Hindlimb muscle (tissue), 1 donor: ENCODE measurements around the gene DISP3. TPM values are rescaled to one million over a fixed set of nuclear protein-coding genes. Genes with fewer than 3 reads are reported as not detected.
"Not testable (repeated sequence)": the region's sequence is repeated elsewhere in the genome, so short reads cannot be mapped to it uniquely, and the experiment has no call there.

Source experiments
- DNase-seq: peaks from one replicate; pipeline ENCODE4 v3.0.0-alpha.2; 2013
- polyA plus RNA-seq: library from polyadenylated mRNA; unstranded; fragments of 120-200 nt; gene quantifications from one replicate; pipeline ENCODE4 v1.2.1, GENCODE V29; 2013; ENCODE audit not compliant: insufficient read length

DISP3 gene
- polyA plus RNA-seq, 1 donor, result 0.30 TPM

DNA sequence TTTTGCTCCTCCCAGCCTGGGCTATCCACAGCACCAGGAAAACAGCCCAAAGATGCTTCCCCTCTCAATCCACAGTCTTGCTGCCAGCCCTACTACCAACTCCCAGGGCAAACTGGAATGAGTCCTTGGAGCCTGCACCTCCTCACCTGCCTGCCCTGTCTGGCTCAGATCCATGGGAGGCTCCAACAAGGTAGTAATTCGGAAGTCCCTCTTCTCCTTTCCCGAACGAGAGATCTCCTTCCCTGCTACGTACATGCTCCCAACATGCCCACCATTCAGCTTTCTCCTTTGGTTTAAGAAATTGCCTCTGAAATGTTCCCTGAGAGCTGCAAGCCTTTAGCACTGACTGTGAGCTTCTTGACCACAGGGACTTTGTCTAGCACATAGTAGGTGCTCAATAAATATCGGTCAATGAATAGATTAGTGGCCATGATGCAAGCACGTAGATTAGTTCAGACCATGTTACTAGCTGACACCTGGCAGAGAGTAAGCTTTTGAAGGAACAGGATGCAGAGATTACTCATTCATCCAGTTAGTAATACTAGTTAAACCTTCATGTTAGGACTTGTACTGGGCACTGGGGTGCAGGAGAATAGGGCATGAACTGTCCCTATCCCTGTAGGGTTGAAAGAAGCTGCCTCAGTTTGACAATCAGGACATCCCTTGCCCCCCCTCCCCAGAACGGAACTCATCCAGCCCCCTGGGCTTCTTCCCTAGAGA, 80.1 kb downstream of the DISP3 start:
- DNase-seq, result no peak

DNA sequence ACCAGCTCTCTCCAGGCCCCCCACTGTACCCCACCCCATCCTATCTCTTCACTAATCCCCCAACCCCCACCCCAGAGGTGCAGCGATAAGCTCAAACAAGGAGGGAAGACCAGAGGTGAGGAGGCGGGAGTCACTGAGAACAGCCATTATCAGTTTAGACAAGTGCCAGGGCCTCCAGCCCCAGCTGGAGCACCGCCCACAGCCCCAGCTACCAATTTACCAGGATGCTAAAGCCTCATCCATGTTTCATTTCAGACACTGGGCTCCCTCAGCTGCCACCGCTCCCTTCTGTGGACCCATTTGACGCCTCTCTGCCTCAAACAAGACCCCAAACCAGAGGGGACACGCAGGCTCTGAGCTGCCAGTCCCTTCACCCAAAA, 80.6 kb downstream of the DISP3 start:
- DNase-seq, result no peak

DNA sequence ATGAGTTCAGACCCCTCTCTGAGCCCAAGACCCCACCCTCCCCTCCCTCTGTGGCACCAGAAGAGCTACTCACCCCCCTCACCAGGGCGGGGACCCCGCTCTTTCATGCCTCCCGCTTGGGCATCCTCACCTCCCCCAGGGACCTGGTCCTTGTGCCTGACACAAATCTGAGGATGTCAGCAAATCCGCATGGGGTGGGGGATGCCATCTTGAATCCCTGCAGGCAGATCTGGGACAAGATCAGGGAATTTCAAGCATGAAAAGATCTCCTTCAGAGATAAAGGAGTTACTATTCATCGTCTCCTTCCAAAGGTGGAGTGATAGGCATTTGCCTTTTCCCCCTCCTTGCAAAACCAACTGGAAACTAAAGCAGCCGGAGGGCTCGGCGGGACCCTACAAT, 81.1 kb downstream of the DISP3 start:
- DNase-seq, result no peak

DNA sequence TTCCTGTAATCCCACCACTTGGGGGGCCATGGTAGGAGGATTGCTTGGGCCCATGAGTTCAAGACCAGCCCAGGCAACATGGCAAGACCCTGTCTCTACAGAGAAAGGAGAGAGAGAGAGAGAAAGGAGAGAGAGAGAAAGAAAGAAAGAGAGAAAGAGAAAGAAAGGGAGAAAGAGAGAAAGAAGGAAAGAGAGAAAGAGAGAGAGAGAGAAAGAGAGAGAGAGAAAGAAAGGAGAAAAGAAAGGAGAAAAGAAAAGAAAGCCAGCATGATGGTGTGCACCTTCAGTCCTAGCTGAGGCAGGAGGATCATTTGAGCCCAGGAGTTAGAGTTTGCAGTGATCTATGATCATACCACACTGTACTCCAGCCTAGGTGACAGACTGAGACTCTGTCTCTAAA, 82.8 kb downstream of the DISP3 start:
- DNase-seq, result no peak

DNA sequence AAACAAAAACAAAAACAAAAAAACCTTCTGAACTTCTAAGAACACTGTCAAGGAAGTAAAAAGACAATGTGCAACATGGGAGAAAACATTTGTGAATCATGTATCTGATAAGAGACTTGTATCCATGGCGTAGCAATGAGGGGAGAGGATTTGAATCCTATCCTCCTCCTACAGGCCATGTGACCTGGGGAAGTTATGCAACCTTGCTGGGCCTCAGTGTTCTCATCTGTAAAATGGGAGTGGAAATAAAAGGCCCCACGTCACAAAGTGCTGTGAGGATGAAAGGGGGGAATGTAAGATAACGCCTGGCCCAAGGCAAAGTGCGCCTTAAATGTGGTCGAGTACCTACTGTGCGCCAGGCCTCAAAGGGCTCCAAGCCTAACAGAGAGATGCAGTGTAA, 83.7 kb downstream of the DISP3 start:
- DNase-seq, result no peak

DNA sequence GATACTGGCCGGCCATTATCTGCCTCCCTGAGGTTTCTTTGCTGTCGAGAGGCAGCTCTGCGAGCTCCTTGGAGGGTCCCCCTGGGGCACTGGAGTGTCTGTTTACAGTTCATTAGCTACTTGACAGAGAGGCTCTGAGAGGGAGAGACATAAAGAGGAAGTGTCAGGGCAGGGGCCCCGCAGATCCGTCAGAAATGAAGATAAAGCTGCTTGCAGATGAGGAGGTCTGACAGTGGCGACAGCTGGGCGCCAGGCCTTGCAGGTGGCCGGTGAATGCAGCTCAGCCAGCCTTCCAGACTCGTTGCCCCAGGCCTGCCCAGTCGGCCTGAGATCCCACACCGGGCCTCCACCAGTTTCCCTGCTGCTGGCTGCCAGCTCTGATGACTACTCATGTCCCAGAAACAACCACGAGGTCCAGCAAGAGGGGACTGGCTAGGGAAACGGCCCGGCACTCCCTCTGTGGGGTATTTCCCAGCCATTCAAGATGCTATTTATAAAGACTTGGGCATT, 84.7 kb downstream of the DISP3 start:
- DNase-seq, result no peak

DNA sequence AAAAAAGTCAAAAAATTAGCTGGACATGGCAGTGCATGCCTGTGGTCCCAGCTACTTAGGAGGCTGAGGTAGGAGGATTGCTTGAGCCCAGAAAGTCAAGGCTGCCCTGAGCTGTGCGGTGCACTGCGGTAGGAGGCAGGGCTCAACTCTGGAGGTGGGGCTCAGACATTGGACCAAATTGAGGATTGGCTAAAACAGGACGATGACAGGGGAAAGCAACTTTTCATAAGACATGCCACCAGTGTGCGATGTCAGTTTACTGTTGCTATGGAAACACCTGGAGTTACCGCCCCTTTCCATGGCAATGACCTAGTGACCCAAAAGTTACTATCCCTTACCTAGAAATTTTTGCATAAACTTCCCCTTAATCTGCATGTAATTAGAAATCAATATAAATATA, 85.3 kb downstream of the DISP3 start:
- DNase-seq, result no peak

DNA sequence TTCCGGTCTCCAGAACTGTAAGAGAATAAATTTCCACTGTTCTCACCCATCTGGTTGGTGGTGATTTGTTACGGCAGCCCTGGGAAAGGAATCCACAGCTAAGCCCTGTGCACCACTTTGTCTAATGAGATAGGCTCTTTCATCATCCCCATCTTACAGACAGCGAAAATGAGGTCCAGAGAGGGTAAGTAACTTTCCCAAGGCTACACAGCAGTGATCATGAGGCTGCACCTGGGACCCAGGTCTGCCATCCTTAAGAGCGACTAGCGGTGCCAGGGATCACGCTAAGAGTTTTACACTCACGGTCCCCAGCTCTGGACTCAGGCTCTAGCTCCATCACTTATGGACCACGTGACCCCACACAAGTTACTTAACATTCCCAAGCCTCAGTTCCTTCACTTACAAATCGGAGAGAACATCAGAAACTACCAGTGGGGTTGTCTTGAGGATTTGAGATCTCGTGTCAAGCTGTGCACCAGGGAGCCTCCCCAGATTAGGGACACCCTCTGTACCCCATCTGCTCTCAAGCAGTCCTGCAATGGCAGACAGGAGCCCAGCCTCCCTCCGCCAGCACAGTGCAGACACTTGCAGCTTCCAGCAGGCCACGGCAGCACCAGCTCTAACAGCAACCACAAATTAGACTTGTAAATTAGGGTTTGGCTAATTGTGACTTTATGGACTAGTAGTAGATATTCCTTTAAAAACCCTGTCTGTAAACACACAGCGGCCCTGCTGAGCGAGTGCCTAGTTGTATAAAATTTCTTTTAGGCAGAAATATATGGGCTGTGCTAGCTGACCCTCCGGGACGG, 87.3 kb downstream of the DISP3 start:
- no peak for DNase-seq

DNA sequence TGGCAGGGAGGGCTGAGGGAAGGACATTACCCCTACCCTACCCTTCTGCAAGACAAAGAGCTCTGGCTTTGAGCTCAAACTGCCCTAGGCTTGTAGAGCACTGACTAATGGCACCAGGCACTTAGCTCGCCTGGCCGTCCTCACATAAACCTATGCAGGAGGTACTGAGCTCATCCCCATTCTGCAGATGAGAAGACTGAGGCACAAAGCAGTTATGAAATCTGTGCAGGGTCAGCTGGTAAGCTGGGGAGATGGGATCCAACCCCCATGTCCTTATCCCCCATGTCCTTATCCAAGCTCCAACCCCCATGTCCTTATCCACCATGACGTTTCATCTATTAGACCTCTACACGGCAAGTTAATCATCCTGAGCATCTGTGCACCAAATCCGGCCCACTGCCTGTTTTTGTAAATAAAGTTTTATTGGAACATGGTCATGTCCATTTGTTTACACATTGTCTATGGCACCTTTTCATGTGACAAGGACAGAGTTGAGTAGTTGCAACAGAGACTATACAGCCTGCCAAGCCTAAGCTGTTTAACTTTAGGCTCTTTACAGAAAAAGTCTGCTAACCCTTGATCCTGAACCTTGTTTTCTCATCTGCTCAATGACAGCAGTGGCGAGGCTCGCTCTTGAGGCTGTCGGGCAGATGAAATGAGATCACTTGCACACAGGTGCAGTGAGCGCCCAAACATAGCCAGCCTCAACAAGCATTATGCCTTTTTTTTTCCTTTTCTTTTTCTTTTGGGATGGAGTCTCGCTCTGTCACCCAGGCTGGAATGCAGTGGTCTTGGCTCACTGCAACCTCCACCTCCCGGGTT, 88.5 kb downstream of the DISP3 start:
- no peak for DNase-seq

DNA sequence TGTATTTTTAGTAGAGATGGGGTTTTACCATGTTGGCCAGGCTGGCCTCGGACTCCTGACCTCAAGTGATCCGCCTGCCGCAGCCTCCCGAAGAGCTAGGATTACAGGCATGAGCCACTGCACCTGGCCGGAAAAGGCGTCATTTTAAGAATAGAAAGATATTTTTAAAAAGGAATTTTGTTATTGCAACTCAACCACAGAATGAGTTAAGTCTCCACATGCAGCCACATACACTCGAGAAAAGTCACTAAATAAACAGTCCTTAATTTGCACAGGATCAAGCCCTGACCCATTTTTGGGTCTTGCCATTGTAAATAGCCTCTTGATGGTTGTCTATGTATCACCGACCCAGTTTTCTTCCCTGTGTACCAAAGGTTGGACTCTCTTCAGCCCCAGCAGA, 89.7 kb downstream of the DISP3 start:
- no peak for DNase-seq

DNA sequence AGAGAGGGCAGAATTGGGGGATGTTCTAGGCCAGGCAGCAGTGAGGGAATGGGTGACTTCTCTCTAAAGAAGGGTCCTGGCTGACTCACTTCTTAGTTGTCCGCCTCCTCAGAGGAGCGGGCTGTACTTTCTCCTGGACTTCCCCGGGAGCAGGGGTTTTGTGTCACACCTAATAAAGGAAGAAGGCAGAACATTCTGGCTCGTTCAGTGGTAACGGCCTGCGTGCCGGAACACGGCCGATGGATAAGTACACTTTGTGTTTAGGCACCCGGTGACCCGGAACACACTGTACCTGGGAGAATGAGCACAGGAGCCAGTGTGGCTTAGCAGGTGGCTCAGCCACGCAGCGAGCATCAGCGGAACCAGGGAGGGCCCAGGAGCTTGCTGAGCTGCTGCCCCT, 90.6 kb downstream of the DISP3 start:
- no peak for DNase-seq

DNA sequence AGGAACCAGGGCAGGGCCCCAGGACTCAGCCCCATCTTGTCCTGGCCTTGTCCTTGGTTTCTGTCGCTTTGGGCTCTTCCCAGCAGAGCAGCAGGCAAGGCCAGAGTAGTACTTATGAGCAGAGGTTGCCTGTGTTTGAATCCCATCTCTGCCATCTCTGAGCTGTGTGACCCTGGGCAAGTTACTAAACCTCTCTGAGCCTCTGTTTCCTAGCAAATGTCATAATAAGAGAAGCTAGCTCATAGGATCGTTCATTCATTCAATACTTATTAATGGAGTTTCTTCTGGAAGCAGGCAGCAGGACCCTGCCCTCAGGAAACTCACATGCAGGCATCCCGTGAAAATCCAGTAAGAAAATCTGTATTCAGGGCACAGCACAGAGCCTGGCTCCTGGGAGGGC, 91.0 kb downstream of the DISP3 start:
- no peak for DNase-seq

DNA sequence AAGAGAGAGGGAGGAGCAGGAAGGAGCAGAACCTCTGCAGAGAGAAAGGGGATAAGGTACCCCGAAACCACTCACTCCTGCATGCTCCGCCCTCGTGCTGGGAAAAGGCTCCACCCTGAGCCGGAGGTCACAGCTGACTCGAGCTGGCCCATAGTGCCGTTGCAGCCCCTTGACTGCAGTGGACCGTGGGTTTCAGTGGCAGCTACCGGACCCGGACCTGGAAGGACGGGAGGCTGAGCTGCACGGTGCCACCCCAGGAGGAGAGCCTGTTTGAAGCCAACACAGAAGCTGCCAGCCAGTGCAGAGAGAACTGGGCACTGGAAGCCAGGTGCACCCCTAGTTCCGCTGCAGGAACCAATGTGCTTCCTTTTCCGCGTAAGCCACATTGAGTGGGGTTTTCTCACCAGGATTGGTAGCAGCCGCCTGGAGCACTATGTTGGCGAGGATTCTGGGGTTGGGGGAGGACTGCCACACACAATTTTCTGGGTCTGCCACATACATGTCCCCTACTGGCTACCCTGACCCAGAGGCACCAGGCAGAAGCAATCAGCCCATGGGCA, 91.9 kb downstream of the DISP3 start:
- DNase-seq, result no peak

DNA sequence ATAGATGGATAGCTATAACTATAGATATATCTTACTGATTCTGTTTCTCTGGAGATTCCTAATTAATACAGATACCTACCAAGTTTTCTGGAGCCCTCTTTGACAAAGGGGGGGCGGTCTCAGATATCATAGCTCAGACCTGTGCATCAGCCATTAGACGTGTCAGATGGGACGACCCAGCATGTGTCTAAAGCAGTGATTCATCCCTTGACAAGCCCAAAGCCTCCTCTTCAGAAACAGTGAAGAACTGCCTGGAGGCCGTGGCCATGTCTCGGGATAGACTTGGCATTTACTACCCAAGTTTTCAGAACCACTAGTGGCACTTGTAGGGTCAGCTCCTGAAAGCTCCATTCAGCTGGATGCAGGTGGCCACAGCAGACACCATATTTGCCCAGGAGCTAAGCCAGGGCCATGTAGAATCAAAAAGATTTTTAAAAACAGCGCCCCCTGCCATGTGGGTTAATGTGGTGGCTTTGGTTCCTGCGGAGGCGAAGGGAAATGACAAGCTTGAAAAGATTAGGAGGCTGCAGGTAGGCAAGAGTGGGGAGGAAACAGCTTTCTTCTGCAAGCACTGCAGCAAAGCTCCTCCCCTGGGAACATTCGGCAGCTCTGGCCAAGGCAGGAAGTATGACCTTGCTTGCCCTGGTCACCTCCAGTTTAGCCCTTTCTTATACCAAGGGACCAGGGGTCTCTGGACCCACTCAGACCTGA, 93.1 kb downstream of the DISP3 start:
- no peak for DNase-seq

DNA sequence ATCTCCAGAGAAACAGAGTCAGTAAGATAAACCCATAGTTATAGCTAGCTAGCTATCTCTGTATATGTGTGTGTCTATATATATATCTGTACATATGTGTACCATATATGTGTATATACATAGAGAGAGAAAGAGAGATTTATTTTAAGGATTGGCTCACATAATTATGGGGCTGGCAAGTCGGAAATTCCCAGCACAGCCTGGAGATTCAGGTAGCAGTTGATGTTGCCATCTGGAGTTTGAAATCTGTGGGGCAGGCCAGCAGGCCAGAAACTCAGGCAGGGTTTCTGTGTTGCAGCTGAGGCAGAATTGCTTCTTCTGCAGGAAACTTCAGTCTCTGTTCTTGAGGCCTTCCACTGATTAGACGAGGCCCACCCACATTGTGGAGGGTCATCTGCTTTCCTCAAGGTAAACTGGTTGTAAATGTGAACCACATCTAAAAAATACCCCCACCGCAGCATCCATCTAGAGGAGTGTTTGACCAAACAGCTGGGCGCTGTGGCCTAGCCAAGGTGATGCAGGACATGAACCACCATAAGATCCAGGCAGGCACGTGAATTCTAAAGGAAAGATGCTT, 94.2 kb downstream of the DISP3 start:
- no peak for DNase-seq

DNA sequence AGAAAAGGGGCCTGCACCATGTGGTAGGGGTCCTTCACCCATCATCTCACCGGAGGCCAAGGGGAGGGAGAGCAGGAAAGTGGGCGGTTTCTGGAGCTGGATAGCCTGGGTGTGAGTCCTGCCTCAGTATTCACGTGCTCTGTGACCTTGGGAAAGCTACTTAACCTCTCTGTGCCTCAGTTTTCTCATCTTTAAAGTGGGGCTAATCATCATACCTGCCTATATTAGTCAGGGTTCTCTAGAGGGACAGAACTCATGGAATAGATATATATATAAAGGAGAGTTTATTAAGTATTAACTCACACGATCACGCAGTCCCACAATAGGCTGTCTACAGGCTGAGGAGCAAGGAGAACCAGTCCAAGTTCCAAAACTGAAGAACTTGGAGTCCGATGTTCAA, 96.6 kb downstream of the DISP3 start:
- no peak for DNase-seq

DNA sequence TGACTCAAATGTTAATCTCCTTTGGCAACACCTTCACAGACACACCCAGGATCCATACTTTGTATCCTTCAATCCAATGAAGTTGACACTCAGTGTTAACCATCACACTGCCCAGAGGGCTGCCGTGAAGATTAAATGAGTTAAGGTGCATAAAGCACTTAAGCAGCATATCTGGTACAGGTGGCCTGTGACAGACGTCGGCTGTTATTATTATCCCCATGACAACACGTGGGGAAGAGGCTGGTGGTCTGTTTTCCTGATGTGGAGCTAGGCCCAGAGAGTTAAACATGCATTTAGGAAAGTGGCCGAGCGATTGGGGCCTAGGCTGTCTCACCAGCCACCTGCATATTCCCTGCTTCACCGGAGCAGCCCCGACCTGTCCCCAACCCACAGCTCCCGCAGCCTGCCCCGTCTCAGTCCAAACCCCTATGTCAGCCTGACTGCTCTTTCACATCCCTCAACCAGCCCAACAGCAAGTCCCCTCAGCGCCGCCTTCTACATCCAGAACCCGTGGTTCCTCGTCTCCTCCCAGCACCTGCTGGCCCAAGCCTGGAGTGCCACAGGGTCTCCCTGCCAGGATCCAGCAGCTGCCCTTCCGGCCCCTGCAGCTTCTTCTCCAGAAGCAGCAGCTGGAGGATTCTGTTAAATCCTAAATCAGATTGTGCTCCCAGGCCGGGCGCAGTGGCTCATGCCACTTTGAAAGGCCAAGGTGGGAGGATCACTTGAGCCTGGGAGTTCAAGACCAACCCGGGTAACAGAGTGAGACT, 97.3 kb downstream of the DISP3 start:
- DNase-seq, result no peak

DNA sequence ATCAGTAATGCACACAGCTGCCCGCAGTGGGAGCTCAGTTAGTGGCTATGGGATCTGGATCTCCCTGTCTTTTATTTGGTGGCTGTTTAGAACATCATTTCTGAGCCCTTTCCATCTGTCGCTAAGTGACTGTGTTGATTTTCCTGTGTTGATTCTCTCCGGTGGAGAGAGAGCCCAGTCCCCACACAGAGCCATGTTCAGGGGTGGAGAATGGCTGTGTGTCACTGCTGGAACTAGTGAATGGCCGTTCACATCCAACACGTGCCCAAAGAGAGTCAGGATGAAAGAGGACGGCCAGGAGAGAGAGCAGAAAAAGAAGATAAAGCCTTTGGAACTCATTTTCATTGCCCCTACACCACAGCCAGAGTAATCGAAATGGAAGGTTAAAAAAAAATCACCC, 99.0 kb downstream of the DISP3 start:
- DNase-seq, result no peak

DNA sequence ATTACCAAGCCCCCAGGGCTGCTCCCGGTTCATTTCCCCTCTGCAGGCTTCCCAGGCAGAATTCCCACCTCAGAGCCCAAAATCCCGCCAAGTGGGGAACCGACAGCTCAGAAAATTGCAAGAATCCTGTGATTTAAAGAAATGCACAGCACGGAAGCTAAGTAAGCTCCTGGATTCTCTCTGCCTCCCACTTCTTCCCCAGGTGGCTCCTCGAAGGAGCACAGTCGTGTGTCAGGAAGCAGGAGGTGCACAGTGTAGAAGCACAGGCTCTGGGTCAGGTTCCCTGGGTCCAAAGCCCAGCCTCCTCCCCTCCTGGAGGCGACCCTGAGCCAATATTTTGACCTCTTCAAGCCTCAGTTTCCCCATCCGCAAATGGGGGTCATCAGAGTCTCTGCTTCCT, 100.6 kb downstream of the DISP3 start:
- no peak for DNase-seq

DNA sequence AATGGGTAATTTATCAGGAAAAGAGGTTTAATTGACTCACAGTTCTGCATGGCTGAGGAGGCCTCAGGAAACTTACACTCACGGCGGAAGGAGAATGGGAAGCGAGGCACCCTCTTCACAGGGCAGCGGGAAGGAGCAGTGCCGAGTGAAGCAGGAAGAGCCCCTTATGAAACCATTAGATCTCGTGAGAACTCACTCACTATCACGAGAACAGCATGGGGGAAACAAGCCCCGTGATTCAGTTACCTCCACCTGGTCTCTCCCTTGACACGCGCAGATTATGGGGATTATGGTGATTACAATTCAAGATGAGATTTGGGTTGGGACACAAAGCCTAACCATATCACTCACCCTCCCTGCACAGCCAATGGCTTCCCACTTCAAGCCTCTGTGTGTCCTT, 101.1 kb downstream of the DISP3 start:
- not testable (repeated sequence) for DNase-seq

DNA sequence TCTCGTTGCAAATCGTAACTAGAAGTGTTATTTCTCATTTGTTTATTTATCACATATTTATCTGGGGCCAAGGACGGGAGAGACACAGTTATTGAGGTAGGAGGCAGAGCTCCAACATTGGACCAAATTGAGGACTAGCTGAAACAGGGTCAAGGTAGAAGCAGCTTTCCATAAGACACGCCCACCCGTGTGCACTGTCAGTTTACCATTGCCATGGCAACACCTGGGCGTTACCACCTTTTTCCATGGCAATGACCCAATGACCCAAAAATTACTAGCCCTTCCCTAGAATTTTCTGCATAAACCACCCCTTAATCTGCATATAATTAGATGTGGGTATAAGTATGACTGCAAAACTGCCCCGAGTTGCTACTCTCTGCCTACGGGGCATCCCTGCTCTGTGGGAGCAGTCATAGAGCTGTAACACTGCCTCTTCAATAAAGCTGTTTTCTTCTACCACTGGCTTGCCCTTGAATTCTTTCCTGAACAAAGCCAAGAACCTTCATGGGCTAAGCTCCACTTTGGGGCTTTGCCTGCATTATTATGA, 102.6 kb downstream of the DISP3 start:
- DNase-seq, result no peak
